ENCODE results near the gene UBASH3B. TPM values are rescaled to one million over a fixed set of nuclear protein-coding genes. Genes with fewer than 3 reads are reported as not detected.

Gene UBASH3B
- total RNA-seq, 4 donors from 2014 or later = 4.2 to 41.2 (median 24.4) TPM

- Histone ChIP-seq H3K9me3 (no peaks in the 10 kb centered on the region), H3K4me3 (no peak overlapping the region), H3K4me1 (no peaks in the 10 kb centered on the region), H3K27me3 (peaks cover 6% of the 10 kb centered on the region), H3K36me3 (no peaks in the 10 kb centered on the region), H3K27ac (no peak overlapping the region)
- DNase-seq (ENCODE audit: low spot score in 2 of 2) = no peak
- 34% methylated on average over 9 of the region's 9 CpGs for WGBS
- TF ChIP-seq CTCF (IDR thresholded peaks at IDR 0.05) (peak; percentile 46 to 68), EP300 (IDR thresholded peaks at IDR 0.05) (no peak)
Observed at GRCh38 chr11:122628810-122629555, 26.5 kb upstream of the UBASH3B start.

GRCh38 chr11:122632181-122632824 lies 23.2 kb upstream of the UBASH3B start:
- TF ChIP-seq POLR2AphosphoS5 (IDR thresholded peaks at IDR 0.05) (no peak), POLR2A (IDR thresholded peaks at IDR 0.05) (no peak), CTCF (IDR thresholded peaks at IDR 0.05) (no peak), EP300 (IDR thresholded peaks at IDR 0.05) (no peak)
- Histone ChIP-seq H3K4me1 (no peaks in the 10 kb centered on the region), H3K27me3 (peaks cover 6% of the 10 kb centered on the region), H3K27ac (no peak overlapping the region), H3K4me3 (no peak overlapping the region), H3K9me3 (no peaks in the 10 kb centered on the region), H3K36me3 (no peaks in the 10 kb centered on the region)
- DNase-seq (ENCODE audit: low spot score in 2 of 2) = no peak
- WGBS = 56% methylated on average over 11 of the region's 11 CpGs

- TF ChIP-seq CTCF (IDR thresholded peaks at IDR 0.05) (peak in 1 of 2 donors; percentile 15), EP300 (IDR thresholded peaks at IDR 0.05) (no peak), POLR2A (IDR thresholded peaks at IDR 0.05) (no peak), POLR2AphosphoS5 (IDR thresholded peaks at IDR 0.05) (no peak)
- H3K4me3 ChIP-seq = no peak overlapping the region
- no peaks in the 10 kb centered on the region for H3K36me3 ChIP-seq
- no peaks in the 10 kb centered on the region for H3K9me3 ChIP-seq
- DNase-seq (ENCODE audit: low spot score in 2 of 2) = no peak
- no peaks in the 10 kb centered on the region for H3K4me1 ChIP-seq
- peaks cover 6% of the 10 kb centered on the region for H3K27me3 ChIP-seq
- WGBS = 61% methylated on average over 8 of the region's 8 CpGs
- no peak overlapping the region for H3K27ac ChIP-seq
Observed at GRCh38 chr11:122633219-122633829, 22.2 kb upstream of the UBASH3B start.

GRCh38 chr11:122634501-122634900 lies 21.0 kb upstream of the UBASH3B start:
- H3K27ac ChIP-seq = no peak overlapping the region
- H3K4me3 ChIP-seq = no peak overlapping the region
- no peak for TF ChIP-seq POLR2A (IDR thresholded peaks at IDR 0.05)
- TF ChIP-seq EP300 (IDR thresholded peaks at IDR 0.05) = no peak
- no peak for TF ChIP-seq CTCF (IDR thresholded peaks at IDR 0.05)
- no peak for TF ChIP-seq POLR2AphosphoS5 (IDR thresholded peaks at IDR 0.05)

GRCh38 chr11:122637541-122637940 lies 18.0 kb upstream of the UBASH3B start:
- no peak for TF ChIP-seq POLR2AphosphoS5 (IDR thresholded peaks at IDR 0.05)
- TF ChIP-seq POLR2A (IDR thresholded peaks at IDR 0.05) = no peak
- Histone ChIP-seq H3K36me3 (no peaks in the 10 kb centered on the region), H3K27ac (no peak overlapping the region), H3K4me3 (no peak overlapping the region), H3K27me3 (no peaks in the 10 kb centered on the region), H3K9me3 (no peaks in the 10 kb centered on the region), H3K4me1 (no peaks in the 10 kb centered on the region)
- 56% methylated on average over 6 of the region's 6 CpGs for WGBS
- DNase-seq (ENCODE audit: low spot score in 2 of 2) = no peak

More at GRCh38 chr11:122634501-122634900, 21.0 kb upstream of the UBASH3B start:
- no peaks in the 10 kb centered on the region for H3K4me1 ChIP-seq
- DNase-seq (ENCODE audit: low spot score in 2 of 2) = peak in 1 of 2 donors; percentile 79
- H3K9me3 ChIP-seq = no peaks in the 10 kb centered on the region
- 33% methylated on average over 8 of the region's 8 CpGs for WGBS
- H3K36me3 ChIP-seq = no peaks in the 10 kb centered on the region
- H3K27me3 ChIP-seq = peaks cover 6% of the 10 kb centered on the region

Measured in suprapubic skin (tissue), 4 donors.